Stimulated activated CD8-positive, alpha-beta memory T cell treated with anti-CD3 and anti-CD28 coated beads, Interleukin-2, amount 100 ng/mL, for 48 hours (primary cell): Measurements from ENCODE around the gene CASP10.
"Not testable (repeated sequence)": the region's sequence is repeated elsewhere in the genome, so short reads cannot be mapped to it uniquely, and the experiment has no call there.

Experiments
- DNase-seq, 2 donors: peaks; one replicate each; pipeline ENCODE4 v3.0.0-alpha.2; 2020; ENCODE audit warnings: low read depth in 2 of 2

The CASP10 gene

GRCh38 chr2:201233812-201234662 lies 51.1 kb downstream of the CASP10 start:
- no peak for DNase-seq

GRCh38 chr2:201234663-201235135 lies 51.8 kb downstream of the CASP10 start:
- DNase-seq, result no peak

GRCh38 chr2:201235860-201236811 lies 53.2 kb downstream of the CASP10 start:
- peak in 1 of 2 donors; percentile 20 for DNase-seq

GRCh38 chr2:201237486-201238123 lies 54.7 kb downstream of the CASP10 start:
- DNase-seq, result no peak

GRCh38 chr2:201239167-201239935 lies 56.4 kb downstream of the CASP10 start:
- not testable (repeated sequence) for DNase-seq

- DNase-seq, result no peak
Measured at GRCh38 chr2:201242571-201243277, 59.8 kb downstream of the CASP10 start.

GRCh38 chr2:201244829-201245228 lies 61.9 kb downstream of the CASP10 start:
- DNase-seq, result no peak

GRCh38 chr2:201246280-201246679 lies 63.3 kb downstream of the CASP10 start:
- no peak for DNase-seq

GRCh38 chr2:201248288-201248844 lies 65.4 kb downstream of the CASP10 start:
- no peak for DNase-seq

GRCh38 chr2:201249889-201250288 lies 66.9 kb downstream of the CASP10 start:
- DNase-seq, result no peak

GRCh38 chr2:201250741-201251140 lies 67.8 kb downstream of the CASP10 start:
- no peak for DNase-seq

GRCh38 chr2:201254081-201254730 lies 71.3 kb downstream of the CASP10 start:
- no peak for DNase-seq

- no peak for DNase-seq
Measured at GRCh38 chr2:201255408-201256033, 72.6 kb downstream of the CASP10 start.

- no peak for DNase-seq
Measured at GRCh38 chr2:201256082-201256481, 73.1 kb downstream of the CASP10 start.

- no peak for DNase-seq
Measured at GRCh38 chr2:201257381-201257955, 74.5 kb downstream of the CASP10 start.

GRCh38 chr2:201257956-201258665 lies 75.2 kb downstream of the CASP10 start:
- peak; percentile 77 to 83 for DNase-seq

GRCh38 chr2:201258666-201259615 lies 76.0 kb downstream of the CASP10 start:
- no peak for DNase-seq
